Fibroblast of lung (primary cell): Measurements from ENCODE around the gene TCF20.

Experiments
- EZH2 ChIP-seq: IDR thresholded peaks from 2 replicates; pipeline ENCODE4 v1.5.1; 2012; ENCODE audit warnings: low read length, control low read depth, mild to moderate bottlenecking; ENCODE audit errors: missing control alignments
- TF ChIP-seq, protein P1 (sequence below), 2 donors: IDR thresholded peaks in 1 of 2; conservative IDR thresholded peaks in 1 of 2; 1 replicate in 1 of 2; 2 replicates in 1 of 2; pipeline ENCODE4 v1.5.1; 2011 to 2012; ENCODE audit warnings: low read length in 2 of 2, control low read depth in 1 of 2, inconsistent platforms in 1 of 2, low read depth in 1 of 2, mild to moderate bottlenecking in 1 of 2

DNA sequence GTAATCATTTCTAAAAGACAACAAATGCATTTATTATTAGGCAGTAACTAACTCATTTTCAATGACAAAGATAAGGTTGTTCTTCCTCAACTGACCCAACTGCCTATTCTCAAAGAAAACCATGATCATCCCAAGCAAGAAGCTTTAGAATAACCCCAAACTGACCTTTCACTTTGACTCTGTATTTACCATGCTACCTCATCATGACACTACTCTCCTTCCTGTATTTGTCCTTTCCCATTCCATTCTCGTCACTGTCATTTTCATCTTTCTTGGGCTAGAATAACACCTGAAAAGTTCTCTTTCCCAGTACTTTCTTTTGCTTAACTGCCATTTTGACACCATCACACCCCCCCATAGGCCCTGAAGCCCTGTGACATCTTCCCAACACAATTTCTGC lies 48.3 kb downstream of the TCF20 start:
- TF ChIP-seq, protein P1, sequence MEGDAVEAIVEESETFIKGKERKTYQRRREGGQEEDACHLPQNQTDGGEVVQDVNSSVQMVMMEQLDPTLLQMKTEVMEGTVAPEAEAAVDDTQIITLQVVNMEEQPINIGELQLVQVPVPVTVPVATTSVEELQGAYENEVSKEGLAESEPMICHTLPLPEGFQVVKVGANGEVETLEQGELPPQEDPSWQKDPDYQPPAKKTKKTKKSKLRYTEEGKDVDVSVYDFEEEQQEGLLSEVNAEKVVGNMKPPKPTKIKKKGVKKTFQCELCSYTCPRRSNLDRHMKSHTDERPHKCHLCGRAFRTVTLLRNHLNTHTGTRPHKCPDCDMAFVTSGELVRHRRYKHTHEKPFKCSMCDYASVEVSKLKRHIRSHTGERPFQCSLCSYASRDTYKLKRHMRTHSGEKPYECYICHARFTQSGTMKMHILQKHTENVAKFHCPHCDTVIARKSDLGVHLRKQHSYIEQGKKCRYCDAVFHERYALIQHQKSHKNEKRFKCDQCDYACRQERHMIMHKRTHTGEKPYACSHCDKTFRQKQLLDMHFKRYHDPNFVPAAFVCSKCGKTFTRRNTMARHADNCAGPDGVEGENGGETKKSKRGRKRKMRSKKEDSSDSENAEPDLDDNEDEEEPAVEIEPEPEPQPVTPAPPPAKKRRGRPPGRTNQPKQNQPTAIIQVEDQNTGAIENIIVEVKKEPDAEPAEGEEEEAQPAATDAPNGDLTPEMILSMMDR (conservative IDR thresholded peaks at IDR 0.05 in 1 of 2, IDR thresholded peaks at IDR 0.05 in 1 of 2; ENCODE audit: low read depth in 1 of 2, low read length in 2 of 2): no peak
- no peak for TF ChIP-seq EZH2
